Transverse colon (tissue), 3 donors: ENCODE data around the gene DCTPP1.

ENCODE experiments used
- CTCF ChIP-seq, 5 experiments: fragments of 200-600 bp in 3 of 5; fragments of 450-650 bp in 2 of 5; sonication (generic) in 3 of 5; IDR thresholded peaks; 1 replicate in 2 of 5; 2 replicates in 3 of 5; pipeline ENCODE4 v1.5.1; 2016 to 2017; ENCODE audit warnings: antibody characterized with exemption in 5 of 5, inconsistent platforms in 3 of 5, mild to moderate bottlenecking in 2 of 5, moderate library complexity in 1 of 5
- EP300 ChIP-seq: sonication (generic); formaldehyde crosslinking; IDR thresholded peaks from one replicate; pipeline ENCODE4 v1.6.1; 2017; ENCODE audit warnings: antibody characterized with exemption, low read depth
- POLR2A ChIP-seq: fragments of 450-650 bp; IDR thresholded peaks from one replicate; pipeline ENCODE4 v1.6.1; 2016; ENCODE audit warnings: antibody characterized with exemption, mild to moderate bottlenecking, moderate library complexity

GRCh38 chr16:30474684-30475083 is 44.9 kb upstream of the DCTPP1 start:
- TF ChIP-seq CTCF (IDR thresholded peaks at IDR 0.05), result no peak
- TF ChIP-seq POLR2A, result no peak
- TF ChIP-seq EP300, result no peak
